Adrenal gland (tissue), 12 donors: Measurements from ENCODE around the gene CCDC24. TPM values are rescaled to one million over a fixed set of nuclear protein-coding genes. Genes with fewer than 3 reads are reported as not detected.

ENCODE experiments used
- DNase-seq, 7 donors: peaks; one replicate each; pipeline ENCODE4 v3.0.0-alpha.2; 2019 to 2020
- H3K27ac ChIP-seq, 5 donors: fragments of 200-600 bp; sonication (generic) in 4 of 5; 1 replicate in 3 of 5; 2 replicates in 2 of 5; pipeline versions ENCODE4 v1.5.1 to v1.8.0; 2016 to 2020; ENCODE audit warnings: mild to moderate bottlenecking in 1 of 5
- H3K27me3 ChIP-seq: fragments of 200-600 bp; 2 replicates; pipeline ENCODE4 v1.8.0; 2021
- H3K36me3 ChIP-seq, 2 donors: fragments of 200-600 bp; replicated peaks in 1 of 2; 1 replicate in 1 of 2; 2 replicates in 1 of 2; pipeline versions ENCODE4 v1.5.1 to v1.8.0; 2018 to 2022
- H3K4me1 ChIP-seq, 2 donors: fragments of 200-600 bp; replicated peaks in 1 of 2; 1 replicate in 1 of 2; 2 replicates in 1 of 2; pipeline versions ENCODE4 v1.5.1 to v1.8.0; 2018 to 2021
- H3K4me3 ChIP-seq, 4 donors: fragments of 200-600 bp; sonication (generic) in 3 of 4; one replicate each; pipeline ENCODE4 v1.5.1; 2016 to 2018
- H3K9me3 ChIP-seq, 3 donors: fragments of 200-600 bp; sonication (generic) in 1 of 3; replicated peaks in 1 of 3; 1 replicate in 2 of 3; 2 replicates in 1 of 3; pipeline versions ENCODE4 v1.5.1 to v1.8.0; 2016 to 2021
- CTCF ChIP-seq, 6 experiments: fragments of 450-650 bp in 4 of 6; fragments of 200-600 bp in 2 of 6; sonication (generic) in 1 of 6; IDR thresholded peaks; 1 replicate in 5 of 6; 2 replicates in 1 of 6; pipeline versions ENCODE4 v1.5.1 to v1.8.0; 2016 to 2021; ENCODE audit warnings: antibody characterized with exemption in 6 of 6, mild to moderate bottlenecking in 2 of 6, moderate library complexity in 1 of 6
- POLR2A ChIP-seq, 2 donors: fragments of 450-650 bp; IDR thresholded peaks; one replicate each; pipeline ENCODE4 v1.6.1; 2017; ENCODE audit warnings: antibody characterized with exemption in 2 of 2, mild to moderate bottlenecking in 2 of 2, moderate library complexity in 1 of 2
- WGBS, 4 donors: extraction: QIAGEN DNeasy Blood & Tissue Kit in 2 of 4; methylation state at CpG; one replicate each; pipeline versions ENCODE4 v1.1.5 to v1.1.7; 2013 to 2017; 5-methylcytosine and 5-hydroxymethylcytosine counted together
- intact Hi-C, 2 donors: fragments of 100-400 bp; cut with DNase I; formaldehyde crosslinking; loops; one replicate each; pipeline versions ENCODE4 v1.14.1 to v1.15.0; 2022 to 2023
- polyA plus RNA-seq, 3 donors: library from polyadenylated mRNA; stranded (reverse); fragments of 200-250 nt in 2 of 3; fragments of 350-450 nt in 1 of 3; fragmentation: Illumina TruSeq in 1 of 3; extraction: RNeasy Lipid Tissue Mini Kit (QIAGEN cat#74804) in 1 of 3; gene quantifications; one replicate each; pipeline ENCODE4 v1.2.3, GENCODE V29; 2013 to 2014
- total RNA-seq, 9 donors: library from RNA; depleted of rRNA in 4 of 9; stranded (reverse); fragments of >200 nt in 4 of 9; fragments of 120-200 nt in 1 of 9; fragmentation: NEBNext Ultra II Directional in 1 of 9; extraction: Animal tissue kit (Norgen Biotek cat#: 25700) in 1 of 9; gene quantifications; one replicate each; pipeline versions ENCODE4 v1.1.0 to v1.2.4, GENCODE V29; 2013 to 2023
- donor health status: healthy with polysubstance abuse.
- donor health status: Bipolar disorder and iron deficiency.
- donor health status: DM: yes; HTN: yes; CAD: no.
- donor health status: DM: no; HTN: no; CAD: no.
- donor health status: DM: no; HTN: no; CAD: no.
- donor health status: DM: yes; HTN: yes; CAD: no.

CCDC24 gene
- total and polyA plus RNA-seq, 12 donors: 3.1 to 53.5 (median 11.7) TPM

- peak overlapping the region in 2 of 5 donors; percentile 79 to 81 for H3K27ac ChIP-seq
Measured at GRCh38 chr1:43992232-43992995, 1.0 kb downstream of the CCDC24 start.

GRCh38 chr1:43993206-43993914 is 2.0 kb downstream of the CCDC24 start:
- Histone ChIP-seq H3K4me3 (no peak overlapping the region), H3K4me1 (peaks cover 7 to 11% of the 10 kb centered on the region in 2 donors), H3K27me3 (no peaks in the 10 kb centered on the region), H3K9me3 (no peaks in the 10 kb centered on the region), H3K27ac (no peak overlapping the region), H3K36me3 (no peaks in the 10 kb centered on the region)
- 91 to 95% (median 93%) methylated on average over 9 of the region's 9 CpGs for WGBS, 4 donors
- intact Hi-C loops: no loop called here
- no peak for DNase-seq
- TF ChIP-seq CTCF (IDR thresholded peaks at IDR 0.05) (no peak), POLR2A (IDR thresholded peaks at IDR 0.05) (no peak)

More at GRCh38 chr1:43992232-43992995, 1.0 kb downstream of the CCDC24 start:
- Histone ChIP-seq H3K36me3 (no peaks in the 10 kb centered on the region), H3K9me3 (no peaks in the 10 kb centered on the region), H3K4me1 (peaks cover 7 to 11% of the 10 kb centered on the region in 2 donors), H3K27me3 (no peaks in the 10 kb centered on the region), H3K4me3 (peak overlapping the region in 2 of 4 donors; percentile 72 to 73)
- no peak for TF ChIP-seq POLR2A (IDR thresholded peaks at IDR 0.05)
- no peak for TF ChIP-seq CTCF (IDR thresholded peaks at IDR 0.05)
- WGBS, 4 donors: 52 to 60% (median 55%) methylated on average over 10 to 11 of the region's 11 CpGs
- DNase-seq: no peak
- intact Hi-C loops: no loop called here

- intact Hi-C loops: no loop called here
Measured at GRCh38 chr1:43994071-43994470, 2.7 kb downstream of the CCDC24 start.

More at GRCh38 chr1:43994071-43994470, 2.7 kb downstream of the CCDC24 start:
- Histone ChIP-seq H3K4me3 (no peak overlapping the region), H3K9me3 (no peaks in the 10 kb centered on the region), H3K4me1 (peaks cover 7 to 11% of the 10 kb centered on the region in 2 donors), H3K36me3 (no peaks in the 10 kb centered on the region), H3K27me3 (no peaks in the 10 kb centered on the region), H3K27ac (no peak overlapping the region)
- TF ChIP-seq CTCF (IDR thresholded peaks at IDR 0.05) (no peak), POLR2A (IDR thresholded peaks at IDR 0.05) (no peak)
- no peak for DNase-seq
- 81 to 97% (median 94%) methylated on average over 5 to 7 of the region's 7 CpGs for WGBS, 4 donors
